Activated naive CD4-positive, alpha-beta T cell treated with anti-CD3 and anti-CD28 coated beads, Interleukin-2, amount 50 U/mL, for 72 hours (primary cell): ENCODE measurements around the gene RAB8B. TPM values are rescaled to one million over a fixed set of nuclear protein-coding genes. Genes with fewer than 3 reads are reported as not detected.
A peak's percentile ranks its signal among the peaks of the same experiment; 100 is the strongest.

ENCODE experiments used
- ATAC-seq, 2 donors: fragments of 150-1000 bp; cut with Tn5 transposase; 2 replicates each; pipeline ENCODE4 v1.10.0; 2021; ENCODE audit warnings: mild to moderate bottlenecking in 2 of 2, moderate library complexity in 2 of 2
- DNase-seq, 2 donors: peaks; one replicate each; pipeline ENCODE4 v3.0.0; 2021 to 2022; ENCODE audit warnings: low spot score in 2 of 2
- H3K27ac Mint-ChIP-seq, 2 donors: one replicate each; pipeline ENCODE4 v1.8.0; 2022; ENCODE audit warnings: mild to moderate bottlenecking in 2 of 2, mixed read lengths in 2 of 2
- H3K36me3 Mint-ChIP-seq, 2 donors: one replicate each; pipeline ENCODE4 v1.8.0; 2022; ENCODE audit warnings: mixed read lengths in 2 of 2
- H3K9me3 Mint-ChIP-seq, 2 donors: one replicate each; pipeline ENCODE4 v1.8.0; 2022; ENCODE audit warnings: mixed read lengths in 2 of 2
- total RNA-seq, 2 donors: library from RNA; stranded (reverse); gene quantifications; one replicate each; pipeline ENCODE4 v1.2.3, GENCODE V29; 2022

RAB8B gene
- total RNA-seq, 2 donors from 2014 or later: 106 to 157 TPM

GRCh38 chr15:63172376-63172775, 17.0 kb upstream of the RAB8B start:
- no peaks in the 10 kb centered on the region for H3K36me3 Mint-ChIP-seq
- DNase-seq (no peak), ATAC-seq (no peak)
- no peak overlapping the region for H3K27ac Mint-ChIP-seq
- H3K9me3 Mint-ChIP-seq: no peaks in the 10 kb centered on the region

GRCh38 chr15:63172851-63173451, 16.5 kb upstream of the RAB8B start:
- Mint-ChIP-seq H3K27ac (no peak overlapping the region), H3K36me3 (no peaks in the 10 kb centered on the region), H3K9me3 (no peaks in the 10 kb centered on the region)
- DNase-seq: no peak
- ATAC-seq: no peak

- DNase-seq (no peak), ATAC-seq (peak in 1 of 2 donors; percentile 58)
- Mint-ChIP-seq H3K9me3 (no peaks in the 10 kb centered on the region), H3K36me3 (no peaks in the 10 kb centered on the region), H3K27ac (no peak overlapping the region)
Measured at GRCh38 chr15:63176302-63176701, 13.1 kb upstream of the RAB8B start.

- DNase-seq (no peak), ATAC-seq (no peak)
- H3K36me3 Mint-ChIP-seq: no peaks in the 10 kb centered on the region
- no peaks in the 10 kb centered on the region for H3K9me3 Mint-ChIP-seq
- H3K27ac Mint-ChIP-seq: no peak overlapping the region
Measured at GRCh38 chr15:63178034-63178433, 11.4 kb upstream of the RAB8B start.

- H3K9me3 Mint-ChIP-seq: no peaks in the 10 kb centered on the region
- DNase-seq (no peak), ATAC-seq (no peak)
- no peak overlapping the region for H3K27ac Mint-ChIP-seq
- H3K36me3 Mint-ChIP-seq: no peaks in the 10 kb centered on the region
Measured at GRCh38 chr15:63180746-63181145, 8.7 kb upstream of the RAB8B start.

GRCh38 chr15:63181648-63182047, 7.8 kb upstream of the RAB8B start:
- Mint-ChIP-seq H3K27ac (no peak overlapping the region), H3K36me3 (no peaks in the 10 kb centered on the region), H3K9me3 (no peaks in the 10 kb centered on the region)
- no peak for DNase-seq
- ATAC-seq: no peak

- Mint-ChIP-seq H3K9me3 (no peaks in the 10 kb centered on the region), H3K27ac (no peak overlapping the region), H3K36me3 (peaks cover 4% of the 10 kb centered on the region in 2 donors)
- no peak for ATAC-seq
- DNase-seq: no peak
Measured at GRCh38 chr15:63185206-63185605, 4.2 kb upstream of the RAB8B start.

GRCh38 chr15:63186065-63186464, 3.3 kb upstream of the RAB8B start:
- Mint-ChIP-seq H3K27ac (no peak overlapping the region), H3K36me3 (peaks cover 8 to 12% of the 10 kb centered on the region in 2 donors), H3K9me3 (no peaks in the 10 kb centered on the region)
- DNase-seq (no peak), ATAC-seq (no peak)

GRCh38 chr15:63187589-63188226, 1.7 kb upstream of the RAB8B start:
- peak overlapping the region; percentile 97 to 98 for H3K27ac Mint-ChIP-seq
- H3K9me3 Mint-ChIP-seq: no peaks in the 10 kb centered on the region
- H3K36me3 Mint-ChIP-seq: peaks cover 12 to 16% of the 10 kb centered on the region in 2 donors
- no peak for DNase-seq
- ATAC-seq: no peak

- DNase-seq (peak in 1 of 2 donors; percentile 45), ATAC-seq (peak; percentile 10 to 13)
- Mint-ChIP-seq H3K9me3 (no peaks in the 10 kb centered on the region), H3K36me3 (peaks cover 12 to 16% of the 10 kb centered on the region in 2 donors), H3K27ac (peak overlapping the region; percentile 97 to 98)
Measured at GRCh38 chr15:63188247-63188925, 1.0 kb upstream of the RAB8B start.

- Mint-ChIP-seq H3K9me3 (no peaks in the 10 kb centered on the region), H3K27ac (peak overlapping the region; percentile 89 to 97), H3K36me3 (peaks cover 13 to 16% of the 10 kb centered on the region in 2 donors)
- no peak for DNase-seq
- ATAC-seq: no peak
Measured at GRCh38 chr15:63189941-63190768, 749 bp downstream of the RAB8B start.

- ATAC-seq (no peak), DNase-seq (no peak)
- H3K36me3 Mint-ChIP-seq: peaks cover 16 to 19% of the 10 kb centered on the region in 2 donors
- peak overlapping the region; percentile 97 to 99 for H3K27ac Mint-ChIP-seq
- H3K9me3 Mint-ChIP-seq: no peaks in the 10 kb centered on the region
Measured at GRCh38 chr15:63190769-63191649, 1.6 kb downstream of the RAB8B start.

GRCh38 chr15:63191895-63192618, 2.7 kb downstream of the RAB8B start:
- Mint-ChIP-seq H3K9me3 (no peaks in the 10 kb centered on the region), H3K36me3 (peaks cover 16 to 19% of the 10 kb centered on the region in 2 donors), H3K27ac (peak overlapping the region; percentile 97 to 99)
- ATAC-seq (peak; percentile 62 to 70), DNase-seq (peak in 1 of 2 donors; percentile 45)

GRCh38 chr15:63192619-63193206, 3.3 kb downstream of the RAB8B start:
- no peaks in the 10 kb centered on the region for H3K9me3 Mint-ChIP-seq
- DNase-seq (no peak), ATAC-seq (peak; percentile 46)
- H3K36me3 Mint-ChIP-seq: peaks cover 20 to 22% of the 10 kb centered on the region in 2 donors
- peak overlapping the region; percentile 97 to 99 for H3K27ac Mint-ChIP-seq

GRCh38 chr15:63194302-63194701, 4.9 kb downstream of the RAB8B start:
- ATAC-seq (no peak), DNase-seq (no peak)
- peaks cover 21 to 24% of the 10 kb centered on the region in 2 donors for H3K36me3 Mint-ChIP-seq
- H3K9me3 Mint-ChIP-seq: no peaks in the 10 kb centered on the region
- peak overlapping the region; percentile 97 to 99 for H3K27ac Mint-ChIP-seq
